ENCODE results near the gene VIPR1. TPM values are rescaled to one million over a fixed set of nuclear protein-coding genes. Genes with fewer than 3 reads are reported as not detected.

The VIPR1 gene
- total RNA-seq, result 1 to 10 TPM in 2 of 8 experiments, under 1 TPM in 6; 0.21 to 2.9 (median 0.59) TPM

GRCh38 chr3:42502429-42503250 is at the start of gene VIPR1:
VIPR1 (plus strand) TSS chr3:42502643; CDS start chr3:42502736, 93 bp downstream.
- in situ Hi-C loops (cut with MboI; ENCODE audit: low pct_unique_long_range_greater_than_20kb in 2 of 9, low sequenced_read_pairs in 9 of 9, unreplicated experiment in 9 of 9), result no loop called here
- 4 to 80% (median 80%) methylated on average over 1 to 19 of the region's 69 CpGs; no CpG with 5 or more reads in 7 of the 10 experiments for WGBS, 10 experiments
- peaks cover 0 to 3% of the 10 kb centered on the region in 2 donors for H3K4me1 ChIP-seq (replicated peaks in 1 of 2)
- H3K4me3 ChIP-seq, result peak within 1 kb of the TSS; percentile 31 to 54 (median 43)
- peak; percentile 51 to 96 (median 90) for ATAC-seq (replicated peaks in 6 of 8)
- H3K27ac ChIP-seq, result no peak within 1 kb of the TSS

GRCh38 chr3:42456211-42456610 is 46.2 kb upstream of the VIPR1 start:
- Histone ChIP-seq H3K4me3 (no peak overlapping the region), H3K4me1 (replicated peaks in 1 of 2) (no peaks in the 10 kb centered on the region), H3K27ac (no peak overlapping the region)
- in situ Hi-C loops (cut with MboI; ENCODE audit: low pct_unique_long_range_greater_than_20kb in 2 of 9, low sequenced_read_pairs in 9 of 9, unreplicated experiment in 9 of 9), result no loop called here
- ATAC-seq (replicated peaks in 6 of 8), result no peak

DNA sequence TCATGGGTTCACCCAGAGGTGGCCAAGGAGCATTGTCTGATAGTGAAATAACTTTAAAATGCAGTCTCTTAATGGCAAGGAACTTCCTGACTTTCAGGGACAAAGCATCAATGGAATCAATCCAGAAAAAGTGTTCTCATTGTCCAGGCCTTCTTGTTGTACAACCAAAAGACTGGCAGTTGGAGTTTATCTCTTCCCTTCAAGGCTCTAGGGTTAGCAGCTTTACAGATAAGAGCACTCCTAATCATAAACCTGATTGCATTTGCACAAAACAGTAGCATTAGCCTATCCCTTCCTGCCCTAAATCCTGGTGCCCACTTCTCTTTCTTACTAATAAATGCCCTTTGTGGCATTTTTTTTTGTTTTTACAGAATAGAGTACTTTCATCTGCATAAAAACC is 43.3 kb upstream of the VIPR1 start:
- H3K27ac ChIP-seq, result no peak overlapping the region
- no peaks in the 10 kb centered on the region for H3K4me1 ChIP-seq (replicated peaks in 1 of 2)
- in situ Hi-C loops (cut with MboI; ENCODE audit: low pct_unique_long_range_greater_than_20kb in 2 of 9, low sequenced_read_pairs in 9 of 9, unreplicated experiment in 9 of 9), result no loop called here
- H3K4me3 ChIP-seq, result no peak overlapping the region
- no peak for ATAC-seq (replicated peaks in 6 of 8)

- in situ Hi-C loops (cut with MboI; ENCODE audit: low pct_unique_long_range_greater_than_20kb in 2 of 9, low sequenced_read_pairs in 9 of 9, unreplicated experiment in 9 of 9), result no loop called here
Observed at GRCh38 chr3:42461762-42462161, 40.7 kb upstream of the VIPR1 start.

GRCh38 chr3:42463093-42463492 is 39.4 kb upstream of the VIPR1 start:
- 10 to 67% (median 30%) methylated on average over 1 of the region's 1 CpG; no CpG with 5 or more reads in 5 of the 10 experiments for WGBS, 10 experiments
- in situ Hi-C loops (cut with MboI; ENCODE audit: low pct_unique_long_range_greater_than_20kb in 2 of 9, low sequenced_read_pairs in 9 of 9, unreplicated experiment in 9 of 9), result no loop called here
- ATAC-seq (replicated peaks in 6 of 8), result no peak
- H3K4me1 ChIP-seq (replicated peaks in 1 of 2), result no peaks in the 10 kb centered on the region
- H3K27ac ChIP-seq, result no peak overlapping the region
- H3K4me3 ChIP-seq, result no peak overlapping the region

More at GRCh38 chr3:42461762-42462161, 40.7 kb upstream of the VIPR1 start:
- H3K4me3 ChIP-seq, result no peak overlapping the region
- ATAC-seq (replicated peaks in 6 of 8), result no peak
- no peaks in the 10 kb centered on the region for H3K4me1 ChIP-seq (replicated peaks in 1 of 2)
- 7 to 83% (median 54%) methylated on average over 1 to 2 of the region's 2 CpGs; no CpG with 5 or more reads in 1 of the 10 experiments for WGBS, 10 experiments
- no peak overlapping the region for H3K27ac ChIP-seq

DNA sequence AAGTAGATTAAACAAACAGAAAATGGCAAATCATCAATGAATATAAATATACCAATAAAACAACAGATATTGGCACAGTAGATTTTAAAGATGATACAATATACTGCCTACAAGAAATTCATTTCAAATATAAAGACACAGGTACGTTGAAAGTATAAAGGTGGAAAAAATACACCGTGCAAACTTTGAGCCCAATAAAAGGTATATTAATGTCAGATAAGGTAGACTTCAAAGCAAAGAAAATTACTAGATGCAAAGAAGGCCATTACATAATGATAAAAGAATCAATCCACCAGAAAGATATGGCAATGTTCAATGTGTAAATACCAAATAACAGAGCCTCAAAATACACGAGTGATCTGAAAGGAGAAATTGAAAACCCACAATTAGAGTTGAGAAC is 34.3 kb upstream of the VIPR1 start:
- no peak for ATAC-seq (replicated peaks in 6 of 8)
- in situ Hi-C loops (cut with MboI; ENCODE audit: low pct_unique_long_range_greater_than_20kb in 2 of 9, low sequenced_read_pairs in 9 of 9, unreplicated experiment in 9 of 9), result no loop called here
- Histone ChIP-seq H3K27ac (no peak overlapping the region), H3K4me1 (replicated peaks in 1 of 2) (peaks cover 0 to under 1% of the 10 kb centered on the region in 2 donors), H3K4me3 (no peak overlapping the region)
- WGBS, 10 experiments, result 30 to 97% (median 68%) methylated on average over 1 to 3 of the region's 3 CpGs; no CpG with 5 or more reads in 1 of the 10 experiments

DNA sequence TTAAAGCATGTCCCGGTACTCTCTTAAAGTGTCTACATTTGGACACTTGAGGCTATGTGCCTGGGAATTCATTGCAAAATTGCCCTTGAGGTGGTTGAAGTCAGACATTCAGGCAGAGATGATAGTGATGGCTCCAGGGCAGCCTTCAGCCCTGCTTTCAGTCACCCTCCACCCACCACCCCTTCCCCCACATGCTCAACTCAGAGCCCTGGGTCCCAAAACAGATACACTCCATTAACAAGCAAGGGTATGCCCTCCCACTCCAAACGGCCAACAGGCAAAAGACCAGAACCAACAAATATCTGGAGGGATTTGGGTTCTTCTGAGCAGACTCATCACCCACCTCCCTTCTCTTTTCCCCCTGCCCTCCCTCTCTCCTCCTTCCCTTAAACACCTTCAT is 29.9 kb upstream of the VIPR1 start:
- H3K4me3 ChIP-seq, result no peak overlapping the region
- 64% methylated on average over 2 of the region's 2 CpGs; no CpG with 5 or more reads in 9 of the 10 experiments for WGBS, 10 experiments
- H3K27ac ChIP-seq, result no peak overlapping the region
- in situ Hi-C loops (cut with MboI; ENCODE audit: low pct_unique_long_range_greater_than_20kb in 2 of 9, low sequenced_read_pairs in 9 of 9, unreplicated experiment in 9 of 9), result no loop called here
- H3K4me1 ChIP-seq (replicated peaks in 1 of 2), result peaks cover 0 to 5% of the 10 kb centered on the region in 2 donors
- ATAC-seq (replicated peaks in 6 of 8), result no peak

DNA sequence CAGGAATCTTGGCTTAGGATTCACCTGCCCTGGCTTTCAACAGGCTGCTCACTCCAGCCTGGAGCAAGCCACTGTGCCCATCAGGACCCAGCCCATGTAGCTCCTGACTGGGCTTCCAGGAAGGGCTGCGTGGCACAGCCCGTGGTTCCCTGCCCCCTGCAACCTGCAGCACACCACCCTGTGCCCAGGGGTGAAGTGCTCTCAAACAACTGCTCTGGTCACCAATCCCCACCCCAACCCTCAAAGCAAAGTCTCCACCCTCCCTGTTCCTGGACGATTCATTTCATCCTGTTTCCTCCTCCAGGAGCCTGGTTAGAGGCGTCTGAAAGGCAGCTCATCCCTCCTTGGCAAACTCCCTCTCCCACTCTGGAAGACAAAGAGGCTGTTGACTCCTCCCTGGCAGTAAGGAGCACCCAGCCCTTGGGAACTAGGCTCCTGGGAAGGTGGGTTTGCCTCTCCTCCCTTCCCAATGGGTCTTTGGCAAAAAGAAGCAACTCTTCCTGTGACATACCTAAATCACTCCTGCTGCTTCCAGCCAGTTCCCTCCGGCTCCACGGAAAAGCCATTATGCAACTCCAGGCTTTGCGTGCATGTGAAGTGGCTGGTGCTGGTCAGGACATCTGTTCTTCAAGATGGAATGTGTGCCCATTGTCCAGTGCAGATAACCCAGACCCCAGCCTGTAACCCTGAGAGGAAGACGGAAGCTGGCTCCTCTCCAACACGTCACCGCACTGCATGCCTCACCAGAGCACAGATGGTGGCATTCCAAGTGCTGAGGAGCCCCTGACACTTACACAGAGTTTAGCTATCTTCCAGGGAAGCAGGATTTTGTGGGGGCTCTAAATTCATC is 29.1 kb upstream of the VIPR1 start:
- peak in 5 of 8 experiments; percentile 31 to 57 (median 32) for ATAC-seq (replicated peaks in 6 of 8)
- Histone ChIP-seq H3K4me3 (no peak overlapping the region), H3K27ac (no peak overlapping the region), H3K4me1 (replicated peaks in 1 of 2) (peaks cover 0 to 5% of the 10 kb centered on the region in 2 donors)
- WGBS, 10 experiments, result 15 to 80% (median 43%) methylated on average over 1 to 6 of the region's 10 CpGs; no CpG with 5 or more reads in 3 of the 10 experiments
- in situ Hi-C loops (cut with MboI; ENCODE audit: low pct_unique_long_range_greater_than_20kb in 2 of 9, low sequenced_read_pairs in 9 of 9, unreplicated experiment in 9 of 9), result no loop called here

DNA sequence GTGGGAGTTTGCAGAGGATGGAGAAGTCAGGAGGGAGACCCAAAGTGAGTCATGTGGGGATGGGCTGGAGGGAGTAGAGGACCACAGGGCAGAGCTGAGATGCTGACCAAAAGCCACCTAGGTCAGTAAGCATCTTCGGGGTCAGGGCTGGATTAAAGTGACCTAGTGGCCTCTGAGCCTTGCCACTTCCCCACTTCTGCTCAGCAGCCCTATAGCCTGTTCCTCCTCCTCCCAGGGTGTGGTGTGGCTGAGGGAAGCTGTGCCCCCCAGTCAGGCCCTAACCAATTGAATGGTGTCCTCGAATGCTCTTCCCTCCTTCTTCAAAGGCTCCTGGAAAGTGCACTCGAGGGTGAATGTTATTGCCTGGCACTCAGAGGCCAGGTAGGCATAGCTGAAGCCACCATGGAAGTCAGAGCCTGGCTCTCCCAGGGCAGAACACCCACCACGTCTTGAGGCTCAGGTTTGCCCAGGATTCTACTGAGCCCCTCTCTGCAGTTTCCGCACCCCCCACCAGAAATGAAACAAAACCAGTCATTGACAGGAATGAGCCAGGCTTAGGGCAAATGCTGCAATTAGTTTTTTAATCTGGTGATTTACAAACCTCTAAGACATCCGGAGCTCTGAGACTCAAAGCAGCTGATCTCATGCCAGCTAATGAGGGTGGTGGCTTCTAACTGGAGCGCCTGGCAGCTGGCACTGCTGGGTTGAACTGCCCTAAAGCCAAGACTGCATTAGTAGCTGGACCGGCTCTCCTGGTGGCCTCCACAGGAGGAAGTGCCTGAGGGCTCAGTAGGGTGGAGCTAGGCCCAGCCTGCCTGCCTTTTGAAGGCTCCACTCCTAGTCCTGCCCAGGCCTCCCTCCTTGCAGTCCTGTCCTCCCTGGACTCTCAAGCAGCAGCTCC is 26.0 kb upstream of the VIPR1 start:
- Histone ChIP-seq H3K27ac (no peak overlapping the region), H3K4me3 (no peak overlapping the region), H3K4me1 (replicated peaks in 1 of 2) (peaks cover 0 to 5% of the 10 kb centered on the region in 2 donors)
- peak in 3 of 8 experiments; percentile 87 to 92 (median 90) for ATAC-seq (replicated peaks in 6 of 8)
- 0 to 100% (median 66%) methylated on average over 1 to 4 of the region's 8 CpGs; no CpG with 5 or more reads in 2 of the 10 experiments for WGBS, 10 experiments
- in situ Hi-C loops (cut with MboI; ENCODE audit: low pct_unique_long_range_greater_than_20kb in 2 of 9, low sequenced_read_pairs in 9 of 9, unreplicated experiment in 9 of 9), result no loop called here

- H3K4me1 ChIP-seq (replicated peaks in 1 of 2), result peaks cover 0 to 5% of the 10 kb centered on the region in 2 donors
- H3K27ac ChIP-seq, result no peak overlapping the region
- H3K4me3 ChIP-seq, result no peak overlapping the region
- in situ Hi-C loops (cut with MboI; ENCODE audit: low pct_unique_long_range_greater_than_20kb in 2 of 9, low sequenced_read_pairs in 9 of 9, unreplicated experiment in 9 of 9), result no loop called here
- no peak for ATAC-seq (replicated peaks in 6 of 8)
- WGBS, 10 experiments, result 0 to 100% (median 60%) methylated on average over 1 to 2 of the region's 2 CpGs; no CpG with 5 or more reads in 5 of the 10 experiments
Observed at GRCh38 chr3:42477696-42478095, 24.7 kb upstream of the VIPR1 start.

- Histone ChIP-seq H3K4me1 (replicated peaks in 1 of 2) (no peaks in the 10 kb centered on the region), H3K4me3 (no peak overlapping the region), H3K27ac (no peak overlapping the region)
- 0 to 50% (median 17%) methylated on average over 1 to 2 of the region's 2 CpGs; no CpG with 5 or more reads in 3 of the 10 experiments for WGBS, 10 experiments
- in situ Hi-C loops (cut with MboI; ENCODE audit: low pct_unique_long_range_greater_than_20kb in 2 of 9, low sequenced_read_pairs in 9 of 9, unreplicated experiment in 9 of 9), result no loop called here
- no peak for ATAC-seq (replicated peaks in 6 of 8)
Observed at GRCh38 chr3:42478830-42479229, 23.6 kb upstream of the VIPR1 start.

GRCh38 chr3:42486814-42487565 is 15.5 kb upstream of the VIPR1 start:
- Histone ChIP-seq H3K27ac (no peak overlapping the region), H3K4me1 (replicated peaks in 1 of 2) (no peaks in the 10 kb centered on the region), H3K4me3 (no peak overlapping the region)
- 20 to 63% (median 33%) methylated on average over 1 of the region's 2 CpGs; no CpG with 5 or more reads in 7 of the 10 experiments for WGBS, 10 experiments
- in situ Hi-C loops (cut with MboI; ENCODE audit: low pct_unique_long_range_greater_than_20kb in 2 of 9, low sequenced_read_pairs in 9 of 9, unreplicated experiment in 9 of 9), result no loop called here
- ATAC-seq (replicated peaks in 6 of 8), result no peak
